HEK293 (cell line): ENCODE measurements around the gene TNC.

Source experiments
- KLF7 ChIP-seq: fragments of 450-650 bp; formaldehyde crosslinking; IDR thresholded peaks from 2 replicates; pipeline ENCODE4 v1.5.1; 2016; ENCODE audit warnings: missing biosample characterization, missing genetic modification characterization, borderline replicate concordance
- MYNN ChIP-seq: fragments of 450-650 bp; formaldehyde crosslinking; IDR thresholded peaks from 2 replicates; pipeline ENCODE4 v1.5.1; 2016; ENCODE audit warnings: missing biosample characterization, missing genetic modification characterization, borderline replicate concordance
- SP2 ChIP-seq: fragments of 450-650 bp; formaldehyde crosslinking; IDR thresholded peaks from 2 replicates; pipeline ENCODE4 v1.5.1; 2016; ENCODE audit warnings: missing biosample characterization, missing genetic modification characterization
- ZNF24 ChIP-seq: fragments of 450-650 bp; formaldehyde crosslinking; IDR thresholded peaks from 2 replicates; pipeline ENCODE4 v1.5.1; 2016; ENCODE audit warnings: missing biosample characterization, missing genetic modification characterization
- ZNF549 ChIP-seq: fragments of 450-650 bp; IDR thresholded peaks from 2 replicates; pipeline ENCODE4 v1.5.1; 2018; ENCODE audit warnings: missing biosample characterization, missing genetic modification characterization, mild to moderate bottlenecking, inconsistent platforms, moderate library complexity
- TF ChIP-seq, protein P1 (sequence below): fragments of 450-650 bp; formaldehyde crosslinking; IDR thresholded peaks from 2 replicates; pipeline ENCODE4 v1.5.1; 2016; ENCODE audit warnings: missing biosample characterization, missing genetic modification characterization
- TF ChIP-seq, protein P2 (sequence below): fragments of 450-650 bp; formaldehyde crosslinking; IDR thresholded peaks from 2 replicates; pipeline ENCODE4 v1.5.1; 2016; ENCODE audit warnings: missing biosample characterization, missing genetic modification characterization

GRCh38 chr9:115130176-115130575 is 12.2 kb upstream of the TNC start:
- TF ChIP-seq MYNN (no peak), ZNF549 (tag by site-specific recombination) (no peak), SP2 (tag by site-specific recombination) (no peak), KLF7 (tag by site-specific recombination) (no peak), ZNF24 (tag by site-specific recombination) (no peak)
- TF ChIP-seq, protein P1, sequence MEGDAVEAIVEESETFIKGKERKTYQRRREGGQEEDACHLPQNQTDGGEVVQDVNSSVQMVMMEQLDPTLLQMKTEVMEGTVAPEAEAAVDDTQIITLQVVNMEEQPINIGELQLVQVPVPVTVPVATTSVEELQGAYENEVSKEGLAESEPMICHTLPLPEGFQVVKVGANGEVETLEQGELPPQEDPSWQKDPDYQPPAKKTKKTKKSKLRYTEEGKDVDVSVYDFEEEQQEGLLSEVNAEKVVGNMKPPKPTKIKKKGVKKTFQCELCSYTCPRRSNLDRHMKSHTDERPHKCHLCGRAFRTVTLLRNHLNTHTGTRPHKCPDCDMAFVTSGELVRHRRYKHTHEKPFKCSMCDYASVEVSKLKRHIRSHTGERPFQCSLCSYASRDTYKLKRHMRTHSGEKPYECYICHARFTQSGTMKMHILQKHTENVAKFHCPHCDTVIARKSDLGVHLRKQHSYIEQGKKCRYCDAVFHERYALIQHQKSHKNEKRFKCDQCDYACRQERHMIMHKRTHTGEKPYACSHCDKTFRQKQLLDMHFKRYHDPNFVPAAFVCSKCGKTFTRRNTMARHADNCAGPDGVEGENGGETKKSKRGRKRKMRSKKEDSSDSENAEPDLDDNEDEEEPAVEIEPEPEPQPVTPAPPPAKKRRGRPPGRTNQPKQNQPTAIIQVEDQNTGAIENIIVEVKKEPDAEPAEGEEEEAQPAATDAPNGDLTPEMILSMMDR (tag by site-specific recombination), result no peak
- TF ChIP-seq, protein P2, sequence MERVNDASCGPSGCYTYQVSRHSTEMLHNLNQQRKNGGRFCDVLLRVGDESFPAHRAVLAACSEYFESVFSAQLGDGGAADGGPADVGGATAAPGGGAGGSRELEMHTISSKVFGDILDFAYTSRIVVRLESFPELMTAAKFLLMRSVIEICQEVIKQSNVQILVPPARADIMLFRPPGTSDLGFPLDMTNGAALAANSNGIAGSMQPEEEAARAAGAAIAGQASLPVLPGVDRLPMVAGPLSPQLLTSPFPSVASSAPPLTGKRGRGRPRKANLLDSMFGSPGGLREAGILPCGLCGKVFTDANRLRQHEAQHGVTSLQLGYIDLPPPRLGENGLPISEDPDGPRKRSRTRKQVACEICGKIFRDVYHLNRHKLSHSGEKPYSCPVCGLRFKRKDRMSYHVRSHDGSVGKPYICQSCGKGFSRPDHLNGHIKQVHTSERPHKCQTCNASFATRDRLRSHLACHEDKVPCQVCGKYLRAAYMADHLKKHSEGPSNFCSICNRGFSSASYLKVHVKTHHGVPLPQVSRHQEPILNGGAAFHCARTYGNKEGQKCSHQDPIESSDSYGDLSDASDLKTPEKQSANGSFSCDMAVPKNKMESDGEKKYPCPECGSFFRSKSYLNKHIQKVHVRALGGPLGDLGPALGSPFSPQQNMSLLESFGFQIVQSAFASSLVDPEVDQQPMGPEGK (tag by site-specific recombination), result no peak
